Thoracic aorta (tissue), 2 donors: ENCODE measurements around the gene C6orf58. TPM values are rescaled to one million over a fixed set of nuclear protein-coding genes. Genes with fewer than 3 reads are reported as not detected.

Experiments
- ATAC-seq: fragments of 150-250 bp; one replicate; pipeline ENCODE4 v1.8.0; 2017; ENCODE audit warnings: low read depth; ENCODE audit not compliant: insufficient number of reproducible peaks, low FRiP score
- DNase-seq: peaks from one replicate; pipeline ENCODE4 v3.0.0-alpha.2; 2020; ENCODE audit warnings: low spot score
- H3K27ac ChIP-seq, 2 donors: fragments of 200-600 bp; sonication (generic); 1 replicate in 1 of 2; 2 replicates in 1 of 2; pipeline ENCODE4 v1.5.1; 2016; ENCODE audit warnings: mild to moderate bottlenecking in 2 of 2, moderate library complexity in 2 of 2
- H3K27me3 ChIP-seq: fragments of 200-600 bp; sonication (generic); replicated peaks from 2 replicates; pipeline ENCODE4 v1.6.0; 2016; ENCODE audit warnings: mild to moderate bottlenecking; ENCODE audit not compliant: insufficient read depth
- H3K36me3 ChIP-seq: fragments of 200-600 bp; sonication (generic); one replicate; pipeline ENCODE4 v1.5.1; 2016
- H3K4me1 ChIP-seq, 2 donors: fragments of 200-600 bp; sonication (generic); 1 replicate in 1 of 2; 2 replicates in 1 of 2; pipeline versions ENCODE4 v1.5.1 to v1.6.0; 2016; ENCODE audit warnings: low read depth in 2 of 2, mild to moderate bottlenecking in 1 of 2; ENCODE audit not compliant: control insufficient read depth in 1 of 2
- H3K4me3 ChIP-seq: fragments of 200-600 bp; sonication (generic); 2 replicates; pipeline ENCODE4 v1.5.1; 2016; ENCODE audit warnings: mild to moderate bottlenecking
- H3K9me3 ChIP-seq: fragments of 200-600 bp; sonication (generic); 2 replicates; pipeline ENCODE4 v1.5.1; 2016
- total RNA-seq, 2 donors: library from RNA; depleted of rRNA; stranded (reverse); fragments of >200 nt; gene quantifications; one replicate each; pipeline versions ENCODE4 v1.1.0 to v1.2.3, GENCODE V29; 2016
- TF ChIP-seq, protein P1 (sequence below): fragments of 200-600 bp; sonication (generic); IDR thresholded peaks from one replicate; pipeline ENCODE4 v1.5.1; 2019; ENCODE audit warnings: antibody characterized with exemption

The C6orf58 gene
- total RNA-seq, 2 donors from 2014 or later = not detected

DNA sequence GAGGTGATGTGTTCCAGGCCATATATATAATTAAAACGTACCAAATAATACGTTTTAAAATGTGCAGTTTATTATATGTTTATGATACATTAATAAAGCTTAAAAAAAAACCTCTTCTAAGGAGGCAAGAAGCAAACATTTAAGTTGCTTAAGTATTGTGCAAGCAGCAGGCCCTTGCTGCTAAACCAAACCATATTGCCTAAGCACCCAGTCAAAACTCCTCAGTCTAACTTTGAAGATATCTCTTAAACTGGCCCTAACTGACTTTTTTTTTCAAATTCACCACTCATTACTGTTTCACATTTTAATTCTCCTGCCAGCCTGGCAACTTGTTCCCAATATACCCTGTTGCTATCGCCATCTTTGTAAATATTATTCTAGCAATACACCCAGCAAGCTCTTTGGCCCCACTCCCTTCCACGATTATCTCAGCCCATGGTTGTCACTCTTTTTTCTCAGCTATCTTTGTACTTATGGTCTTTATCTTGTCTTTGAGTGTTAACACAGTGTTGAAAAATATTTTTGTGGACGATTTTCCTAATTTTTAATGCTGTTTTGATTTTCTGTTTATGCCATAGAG lies 60.9 kb downstream of the C6orf58 start:
- DNase-seq (no peak), ATAC-seq (no peak)
- no peaks in the 10 kb centered on the region for H3K27me3 ChIP-seq
- H3K9me3 ChIP-seq = no peaks in the 10 kb centered on the region
- H3K4me1 ChIP-seq = no peaks in the 10 kb centered on the region
- H3K4me3 ChIP-seq = no peak overlapping the region
- no peaks in the 10 kb centered on the region for H3K36me3 ChIP-seq
- TF ChIP-seq, protein P1, sequence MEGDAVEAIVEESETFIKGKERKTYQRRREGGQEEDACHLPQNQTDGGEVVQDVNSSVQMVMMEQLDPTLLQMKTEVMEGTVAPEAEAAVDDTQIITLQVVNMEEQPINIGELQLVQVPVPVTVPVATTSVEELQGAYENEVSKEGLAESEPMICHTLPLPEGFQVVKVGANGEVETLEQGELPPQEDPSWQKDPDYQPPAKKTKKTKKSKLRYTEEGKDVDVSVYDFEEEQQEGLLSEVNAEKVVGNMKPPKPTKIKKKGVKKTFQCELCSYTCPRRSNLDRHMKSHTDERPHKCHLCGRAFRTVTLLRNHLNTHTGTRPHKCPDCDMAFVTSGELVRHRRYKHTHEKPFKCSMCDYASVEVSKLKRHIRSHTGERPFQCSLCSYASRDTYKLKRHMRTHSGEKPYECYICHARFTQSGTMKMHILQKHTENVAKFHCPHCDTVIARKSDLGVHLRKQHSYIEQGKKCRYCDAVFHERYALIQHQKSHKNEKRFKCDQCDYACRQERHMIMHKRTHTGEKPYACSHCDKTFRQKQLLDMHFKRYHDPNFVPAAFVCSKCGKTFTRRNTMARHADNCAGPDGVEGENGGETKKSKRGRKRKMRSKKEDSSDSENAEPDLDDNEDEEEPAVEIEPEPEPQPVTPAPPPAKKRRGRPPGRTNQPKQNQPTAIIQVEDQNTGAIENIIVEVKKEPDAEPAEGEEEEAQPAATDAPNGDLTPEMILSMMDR = no peak
- no peak overlapping the region for H3K27ac ChIP-seq

Other genes starting within 250 kb of the C6orf58 start
- gene ECHDC1, start 233.6 kb upstream of the C6orf58 start, total RNA-seq = 10 to 100 TPM; 29.9 to 52.9 TPM
- 1 to 10 TPM in 1 of 2 donors, under 1 TPM in 1; 0.68 to 4.7 TPM for gene KIAA0408, start 117.8 kb upstream of the C6orf58 start, total RNA-seq